HG02970 (cell line): ENCODE results near the gene GJB4.
"Not testable (repeated sequence)": the region's sequence is repeated elsewhere in the genome, so short reads cannot be mapped to it uniquely, and the experiment has no call there.

ENCODE experiments used
- ATAC-seq: cut with Tn5 transposase; IDR thresholded peaks from one replicate; pipeline ENCODE4 v1.9.1; 2021; ENCODE audit warnings: mild to moderate bottlenecking, moderate library complexity, moderate number of reproducible peaks; ENCODE audit not compliant: unreplicated experiment, low FRiP score

The GJB4 gene

DNA sequence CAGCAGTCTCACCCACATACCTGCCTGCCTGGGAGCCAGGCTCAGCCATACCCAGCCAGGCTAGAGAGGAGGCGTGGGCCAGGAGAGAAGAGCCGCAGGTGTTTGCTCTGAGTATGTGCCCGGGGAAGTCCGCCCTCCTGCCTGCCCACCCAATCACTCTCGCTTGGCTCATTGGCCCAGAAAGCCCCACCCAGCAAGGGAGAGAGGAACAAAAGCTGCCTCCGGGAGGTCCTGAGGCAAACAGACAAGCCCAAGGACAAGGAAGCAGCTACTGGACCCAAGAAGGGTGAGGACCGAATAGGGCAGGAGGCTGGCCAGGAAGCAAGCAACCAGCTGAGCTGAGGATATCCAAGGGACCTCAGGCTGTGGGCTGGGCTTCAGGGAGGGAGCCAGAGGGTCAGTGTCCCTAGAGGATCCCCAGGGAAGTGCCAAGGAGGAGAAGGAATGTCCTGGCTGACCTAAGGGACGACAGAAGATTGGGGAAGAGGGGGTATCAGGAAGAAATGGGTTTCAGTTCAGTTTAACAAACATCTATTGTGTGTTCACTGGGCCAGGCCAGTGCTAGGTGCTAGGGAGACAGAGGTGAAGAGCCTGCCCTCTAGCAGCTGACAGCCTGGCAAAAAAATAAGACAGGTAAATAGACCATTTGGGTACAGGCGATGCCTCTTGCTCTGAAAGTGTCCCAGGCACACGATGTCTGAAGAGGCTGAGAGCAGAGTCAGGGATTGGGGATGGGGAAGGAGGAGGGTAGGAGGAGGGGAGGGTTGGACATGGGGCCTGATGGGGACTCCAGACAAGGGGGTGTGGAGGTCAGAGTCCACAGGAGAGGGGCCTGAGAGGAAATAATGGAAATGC, at the start of gene GJB4:
GJB4 (plus strand) TSS at position 238 of the 855 bp plus-strand sequence. CDS start 1,515 bp downstream, outside the sequence.
- ATAC-seq = no peak

- ATAC-seq = no peak
Measured at GRCh38 chr1:34710812-34711211, 48.7 kb upstream of the GJB4 start.

DNA sequence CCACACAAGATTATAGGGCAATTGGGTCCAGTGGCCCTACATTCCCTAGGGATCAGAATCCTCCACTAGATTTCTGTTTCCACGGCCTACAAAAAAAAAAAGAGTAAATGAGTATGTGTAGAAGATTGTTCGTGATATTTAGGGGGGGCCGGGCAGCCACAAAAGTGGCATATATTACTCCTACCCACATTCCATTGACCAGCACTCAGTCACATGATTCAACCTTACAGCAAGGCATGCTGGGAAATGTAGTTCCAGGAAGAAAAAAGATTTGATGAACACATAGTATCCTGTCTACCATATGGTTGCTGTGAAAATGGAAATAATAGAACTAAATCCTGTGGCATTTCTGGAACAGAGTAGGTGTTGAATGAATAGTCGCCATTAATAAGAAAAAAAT, 48.1 kb upstream of the GJB4 start:
- ATAC-seq = no peak

GRCh38 chr1:34712007-34712688, 47.4 kb upstream of the GJB4 start:
- ATAC-seq = no peak

DNA sequence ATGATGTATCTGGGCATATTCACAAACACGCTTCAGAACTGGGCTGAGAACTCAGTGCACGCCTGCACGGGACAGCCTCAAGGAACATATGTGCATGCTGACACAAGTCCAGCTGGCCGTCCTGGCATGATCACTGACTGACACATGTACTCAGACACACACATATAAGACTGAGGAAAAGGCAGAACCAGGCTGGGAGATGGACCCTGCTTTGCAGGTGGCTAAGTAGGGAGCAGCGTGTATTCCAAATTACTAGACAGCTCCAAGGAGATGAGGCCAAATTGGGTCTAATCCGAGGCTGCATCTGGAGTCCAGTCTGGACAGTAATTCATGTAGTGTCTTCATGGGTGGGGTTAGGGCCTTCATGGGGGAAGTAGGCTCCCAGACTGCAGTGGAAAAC, 46.1 kb upstream of the GJB4 start:
- ATAC-seq = no peak

DNA sequence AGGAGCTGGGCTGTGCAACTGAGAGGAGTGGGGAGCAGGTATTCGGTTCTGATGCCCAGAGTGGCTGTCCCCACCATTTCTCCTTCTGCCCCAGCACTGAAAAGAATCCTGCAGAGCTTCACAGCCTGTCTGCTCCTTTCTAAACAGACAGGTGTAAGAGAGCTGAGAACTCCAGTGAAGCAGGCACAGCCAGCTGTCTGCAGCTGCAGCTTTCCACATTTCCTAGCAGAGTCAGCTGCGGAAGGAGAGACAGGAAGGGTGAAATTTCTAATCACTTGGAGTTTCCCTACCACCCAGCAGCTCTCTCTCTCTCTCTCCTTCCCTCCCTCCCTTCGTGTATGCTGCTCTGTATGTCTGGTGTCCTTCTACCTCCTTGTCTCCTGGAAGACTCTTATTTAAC, 45.2 kb upstream of the GJB4 start:
- ATAC-seq = no peak

DNA sequence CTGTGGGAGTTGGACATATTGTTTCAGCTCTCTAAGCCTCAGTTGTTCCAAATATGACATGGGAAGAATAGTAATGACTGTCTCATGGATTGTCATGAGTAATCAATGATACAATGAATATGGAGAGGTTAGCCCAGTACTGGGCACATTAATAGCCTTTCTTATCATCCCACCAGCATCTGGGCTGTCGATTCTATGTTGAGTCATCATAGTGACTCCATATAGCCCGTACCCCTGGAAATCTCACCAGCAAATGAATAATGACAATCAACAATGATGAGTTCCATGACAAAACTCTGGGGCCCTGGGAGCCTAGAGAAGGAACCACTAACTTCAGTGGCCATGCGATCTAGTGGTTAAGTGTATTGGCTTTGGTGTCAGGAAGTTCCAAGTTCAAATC, 44.4 kb upstream of the GJB4 start:
- ATAC-seq = no peak

GRCh38 chr1:34721241-34721640, 38.3 kb upstream of the GJB4 start:
- ATAC-seq = no peak

DNA sequence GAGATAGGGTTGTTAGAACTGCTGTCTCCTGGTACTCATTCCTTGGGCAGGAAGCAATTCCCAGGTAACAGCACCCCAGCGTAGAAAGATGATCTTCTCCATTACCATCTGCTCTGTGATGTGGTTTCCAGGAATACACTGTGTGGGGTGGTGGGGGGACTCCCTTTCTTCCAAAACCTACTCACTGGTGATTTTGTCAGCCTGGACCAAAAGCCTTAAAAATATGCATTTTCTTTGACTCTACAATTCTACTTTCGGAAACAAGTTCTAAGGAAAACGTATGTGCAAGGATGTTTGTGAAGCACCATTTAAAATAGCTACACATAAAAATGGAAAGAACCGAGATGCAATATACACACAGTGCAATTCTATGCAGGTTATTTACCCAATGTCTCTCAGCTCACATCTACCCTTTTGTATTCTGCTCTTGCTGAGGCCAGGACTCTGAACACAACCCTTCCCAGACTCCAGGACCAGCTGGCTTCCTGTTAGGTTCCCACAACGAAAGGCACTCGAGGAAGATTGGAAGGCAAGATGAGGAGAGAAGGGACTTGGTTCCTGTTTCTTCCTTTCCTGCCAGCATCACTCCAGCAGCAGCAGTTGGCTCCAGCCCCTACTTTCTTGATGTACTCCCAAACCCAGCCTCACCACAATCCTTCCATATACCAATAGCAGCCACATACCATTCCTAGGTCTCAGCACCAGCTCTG, 37.7 kb upstream of the GJB4 start:
- ATAC-seq = no peak

- ATAC-seq = no peak
Measured at GRCh38 chr1:34726861-34727260, 32.7 kb upstream of the GJB4 start.

GRCh38 chr1:34730485-34730884, 29.1 kb upstream of the GJB4 start:
- ATAC-seq = no peak

DNA sequence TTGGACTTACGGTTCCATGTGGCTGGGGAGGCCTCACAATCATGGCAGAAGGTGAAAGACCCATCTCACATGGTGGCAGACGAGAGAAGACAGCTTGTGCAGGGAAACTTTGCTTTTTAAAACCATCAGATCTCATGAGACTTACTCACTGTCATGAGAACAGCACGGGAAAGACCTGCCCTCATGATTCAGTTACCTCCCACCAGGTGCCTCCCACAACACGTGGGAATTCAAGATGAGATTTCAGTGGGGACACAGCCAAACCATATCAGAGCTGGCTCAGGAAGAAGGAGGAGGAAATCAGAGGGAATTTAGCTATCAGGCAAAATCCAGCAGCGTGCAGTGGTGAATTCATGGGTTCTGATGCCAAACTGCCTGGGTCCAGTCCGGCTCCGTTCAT, 26.7 kb upstream of the GJB4 start:
- ATAC-seq = not testable (repeated sequence)

GRCh38 chr1:34736692-34737091, 22.8 kb upstream of the GJB4 start:
- ATAC-seq = no peak

DNA sequence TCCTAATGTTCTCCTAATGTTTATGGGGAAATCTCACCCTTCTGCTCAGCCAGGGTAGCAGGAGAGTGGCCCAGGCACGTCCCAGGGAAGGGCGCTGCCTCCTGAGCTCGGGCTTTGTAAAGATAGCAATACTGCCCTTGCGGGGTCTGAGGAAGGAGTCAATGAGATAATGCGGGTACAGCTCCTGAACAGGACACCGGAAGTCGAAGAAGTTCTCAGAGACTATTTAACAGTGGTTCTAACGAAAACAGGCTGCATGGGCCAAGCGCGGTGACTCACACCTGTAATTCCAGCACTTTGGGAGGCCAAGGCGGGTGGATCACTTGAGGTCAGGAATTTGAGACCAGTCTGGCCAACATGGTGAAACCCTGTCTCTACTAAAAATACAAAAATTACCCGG, 22.3 kb upstream of the GJB4 start:
- not testable (repeated sequence) for ATAC-seq

GRCh38 chr1:34739613-34740012, 19.9 kb upstream of the GJB4 start:
- ATAC-seq = no peak

DNA sequence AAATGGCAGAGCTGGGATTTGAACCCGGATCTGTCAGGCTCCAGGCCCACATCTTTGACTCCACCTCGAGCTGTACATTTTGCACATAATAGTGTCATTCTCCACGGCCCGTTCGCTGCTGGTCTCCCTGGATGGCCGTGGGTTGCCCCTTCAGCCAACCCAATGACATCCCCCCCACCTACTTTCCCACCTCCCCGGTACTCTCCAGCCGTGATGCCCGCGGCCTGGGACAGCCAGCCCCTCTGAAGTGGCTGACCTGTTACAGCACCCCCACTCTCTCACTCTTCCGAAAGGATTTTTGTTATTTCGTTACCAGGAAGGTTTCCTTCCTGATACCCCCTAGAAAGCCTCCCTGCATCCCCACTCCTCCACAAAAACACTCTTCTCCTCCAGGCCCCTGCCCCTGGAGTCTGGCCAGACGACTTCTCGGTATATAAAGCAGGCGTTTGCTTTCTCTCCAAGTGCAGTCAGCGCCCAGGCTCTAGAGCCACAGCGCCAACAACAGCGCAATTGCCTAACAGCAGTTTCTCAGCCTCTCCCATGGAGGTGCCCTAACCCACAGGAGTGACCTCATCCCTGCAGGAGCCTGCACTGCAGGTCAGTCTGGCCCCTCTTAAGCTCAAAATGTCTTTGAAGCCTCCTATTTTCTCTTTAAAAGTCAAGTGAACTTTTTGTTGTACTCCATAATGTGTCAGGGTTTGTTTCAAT, 19.2 kb upstream of the GJB4 start:
- no peak for ATAC-seq

DNA sequence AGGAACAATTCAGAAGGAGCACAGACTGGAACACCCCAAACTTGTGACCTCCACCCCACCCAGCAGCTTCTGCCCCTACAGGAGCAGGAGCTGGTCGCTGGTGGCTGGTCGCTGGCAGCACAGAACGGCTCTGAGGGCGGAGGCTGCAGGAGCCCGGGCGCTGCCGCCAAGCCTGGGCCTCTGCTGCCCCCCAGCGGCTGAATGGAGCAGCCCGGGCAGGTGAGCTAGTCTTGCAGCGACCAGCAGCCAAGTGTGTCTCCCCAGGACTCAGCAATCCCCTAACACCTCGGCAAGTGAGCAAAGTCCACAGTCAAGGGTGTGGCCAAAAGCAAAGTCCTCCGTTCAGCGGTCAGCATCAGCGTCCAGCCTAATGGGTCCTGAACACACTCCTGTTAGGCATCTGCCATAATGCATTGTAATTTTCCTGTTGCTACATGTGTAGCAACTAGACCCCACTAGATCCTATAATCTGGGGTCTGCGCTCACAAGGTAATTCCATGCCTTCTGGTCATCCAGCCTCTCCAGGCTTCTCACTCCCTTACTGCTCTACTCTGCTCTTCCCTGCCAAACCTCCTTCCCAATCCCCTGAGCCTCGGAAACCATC, 16.8 kb upstream of the GJB4 start:
- no peak for ATAC-seq

- ATAC-seq = no peak
Measured at GRCh38 chr1:34743775-34744174, 15.8 kb upstream of the GJB4 start.

DNA sequence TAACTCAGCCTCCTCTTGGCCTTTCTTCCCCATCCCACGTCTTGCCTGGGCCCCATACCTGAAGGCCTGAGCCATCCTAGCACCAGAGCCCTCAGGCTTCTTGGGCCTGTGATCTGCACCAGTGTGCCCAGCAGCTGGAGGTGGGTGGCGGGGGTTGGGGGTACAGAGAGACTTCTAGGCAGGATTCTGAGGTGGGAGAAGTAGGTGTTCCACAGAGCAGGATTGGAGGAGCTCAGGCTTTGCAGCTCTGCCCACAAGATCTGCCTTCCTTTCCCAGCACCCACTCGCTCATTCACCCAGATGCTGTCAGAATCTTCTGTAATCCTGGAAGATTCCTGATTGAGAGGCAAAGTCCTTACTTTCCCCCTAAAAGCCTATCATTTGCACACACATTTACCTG, 14.7 kb upstream of the GJB4 start:
- ATAC-seq = no peak

DNA sequence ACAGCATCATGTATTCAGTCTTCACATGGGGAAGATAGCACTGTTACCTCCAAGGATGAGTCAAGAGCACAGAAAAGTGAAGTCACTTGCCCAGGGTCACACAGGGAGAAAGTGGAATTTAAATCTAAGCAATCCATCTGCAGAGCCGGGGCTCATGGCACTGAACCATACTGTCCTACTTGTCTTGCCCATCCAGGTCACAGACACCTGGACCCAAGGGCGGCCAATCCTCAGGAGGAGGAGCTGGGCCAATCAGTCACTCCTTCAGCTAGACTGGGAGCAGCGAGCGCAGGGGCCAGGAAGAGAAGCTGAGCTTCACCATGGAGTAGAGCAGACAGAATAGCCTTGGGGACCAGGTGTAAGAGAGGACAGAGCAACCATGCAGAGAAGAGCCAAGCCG, 13.9 kb upstream of the GJB4 start:
- ATAC-seq = no peak
